HCT116 (cell line): Measurements from ENCODE around the gene CDK13. TPM values are rescaled to one million over a fixed set of nuclear protein-coding genes. Genes with fewer than 3 reads are reported as not detected.

Experiments
- ATAC-seq: fragments of 200-7000 bp; cut with Tn5 transposase; 2 replicates; pipeline ENCODE4 v1.9.1; 2020; ENCODE audit warnings: mild to moderate bottlenecking, moderate library complexity
- BruUV-seq: library from RNA; stranded (reverse); fragments of 400-500 nt; replicated peaks from 2 replicates; lab custom pipeline; 2021; lab: Mats Ljungman, UMichigan
- CTCF ChIA-PET: fragments of 300-600 bp; sonication (Branson Sonifier 250); formaldehyde crosslinking; loops from one replicate; lab custom pipeline; 2021; ENCODE audit warnings: antibody characterized with exemption; lab: Charles Lee
- POLR2A ChIA-PET: fragments of 300-600, 350-600 bp; sonication (Branson Sonifier 250); formaldehyde crosslinking; loops from one replicate; lab custom pipeline; 2021; ENCODE audit warnings: antibody characterized with exemption; lab: Charles Lee
- RAD21 ChIA-PET, 2 experiments: fragments of 300-600 bp; sonication (Branson Sonifier 250); formaldehyde crosslinking; loops; one replicate each; lab custom pipeline; 2023; ENCODE audit warnings: low total read pairs in 2 of 2; ENCODE audit not compliant: uncharacterized antibody in 2 of 2, unreplicated experiment in 2 of 2, low non-redundant PET in 1 of 2; lab: Charles Lee
- DNase-seq: peaks from one replicate; pipeline ENCODE4 v3.0.0-alpha.2; 2010; ENCODE audit warnings: low read depth, low spot score
- H2AFZ ChIP-seq: fragments of 200-600 bp; shearing (Covaris generic), sonication (generic); 2 replicates; pipeline ENCODE4 v1.6.1; 2017; ENCODE audit warnings: low read depth, mixed run types, mixed read lengths, antibody characterized with exemption, low read length; ENCODE audit not compliant: poor library complexity, severe bottlenecking
- H3K27ac ChIP-seq: 2 replicates; pipeline ENCODE4 v1.5.1; 2012; ENCODE audit warnings: low read depth, low read length
- H3K27me3 ChIP-seq: fragments of 200-600 bp; sonication (generic); 2 replicates; pipeline ENCODE4 v1.6.1; 2016; ENCODE audit warnings: mixed run types, low read length, mixed read lengths; ENCODE audit not compliant: insufficient read depth
- H3K36me3 ChIP-seq, 2 experiments: fragments of 200-500 bp in 1 of 2; fragments of 200-600 bp in 1 of 2; sonication (Bioruptor generic) in 1 of 2; sonication (generic) in 1 of 2; 2 replicates each; pipeline versions ENCODE4 v1.5.1 to v1.6.1; 2014 to 2016; ENCODE audit warnings: low read length in 2 of 2, inconsistent platforms in 1 of 2, mixed read lengths in 1 of 2, mixed run types in 1 of 2; ENCODE audit not compliant: insufficient read depth in 2 of 2, control insufficient read depth in 1 of 2
- H3K4me1 ChIP-seq, 2 experiments: fragments of 200-600 bp in 1 of 2; sonication (generic) in 1 of 2; 2 replicates each; pipeline versions ENCODE4 v1.5.1 to v1.6.1; 2012 to 2017; ENCODE audit warnings: low read length in 2 of 2, inconsistent platforms in 1 of 2, mild to moderate bottlenecking in 1 of 2, mixed read lengths in 1 of 2, mixed run types in 1 of 2, moderate library complexity in 1 of 2; ENCODE audit not compliant: insufficient read depth in 2 of 2, control insufficient read depth in 1 of 2
- H3K4me2 ChIP-seq: fragments of 200-600 bp; sonication (generic); 2 replicates; pipeline ENCODE4 v1.6.1; 2017; ENCODE audit warnings: mixed run types, low read length, mixed read lengths
- H3K4me3 ChIP-seq, 2 experiments: fragments of 200-600 bp in 1 of 2; sonication (generic) in 1 of 2; replicated peaks in 1 of 2; 2 replicates each; pipeline ENCODE4 v1.5.1; 2011 to 2016; ENCODE audit warnings: low read length in 2 of 2, control low read depth in 1 of 2, low read depth in 1 of 2, mild to moderate bottlenecking in 1 of 2, mixed read lengths in 1 of 2, mixed run types in 1 of 2
- H3K79me2 ChIP-seq: fragments of 200-600 bp; sonication (generic); 2 replicates; pipeline ENCODE4 v1.6.1; 2017; ENCODE audit warnings: mild to moderate bottlenecking, mixed run types, low read length, moderate library complexity, mixed read lengths; ENCODE audit not compliant: insufficient read depth
- H3K9ac ChIP-seq: fragments of 200-600 bp; sonication (generic); 2 replicates; pipeline ENCODE4 v1.6.1; 2016; ENCODE audit warnings: low read length, mixed read lengths
- H3K9me2 ChIP-seq: fragments of 200-600 bp; sonication (generic), shearing (Covaris generic); 2 replicates; pipeline ENCODE4 v1.6.1; 2017; ENCODE audit warnings: mixed run types, mild to moderate bottlenecking, moderate library complexity; ENCODE audit not compliant: insufficient read depth
- H3K9me3 ChIP-seq, 2 experiments: fragments of 200-500 bp in 1 of 2; fragments of 200-600 bp in 1 of 2; sonication (Bioruptor generic) in 1 of 2; sonication (generic) in 1 of 2; 2 replicates each; pipeline ENCODE4 v1.6.1; 2014 to 2017; ENCODE audit warnings: low read length in 2 of 2, mixed read lengths in 2 of 2, inconsistent platforms in 1 of 2, low read depth in 1 of 2, mild to moderate bottlenecking in 1 of 2, mixed run types in 1 of 2, moderate library complexity in 1 of 2; ENCODE audit not compliant: control insufficient read depth in 1 of 2, insufficient read depth in 1 of 2
- H4K20me1 ChIP-seq: fragments of 200-600 bp; sonication (generic), shearing (Covaris generic); 2 replicates; pipeline ENCODE4 v1.6.1; 2017; ENCODE audit warnings: mixed run types, mild to moderate bottlenecking, moderate library complexity; ENCODE audit not compliant: insufficient read depth
- CEBPB ChIP-seq: IDR thresholded peaks from 2 replicates; pipeline ENCODE4 v1.6.1; 2012; ENCODE audit warnings: low read depth
- EGR1 ChIP-seq: IDR thresholded peaks from 2 replicates; pipeline ENCODE4 v1.6.1; 2012; ENCODE audit warnings: low read depth
- EZH2phosphoT487 ChIP-seq: fragments of 200-600 bp; IDR thresholded peaks from 2 replicates; pipeline ENCODE4 v1.6.1; 2018; ENCODE audit warnings: antibody characterized with exemption, borderline replicate concordance
- POLR2AphosphoS5 ChIP-seq: IDR thresholded peaks from 2 replicates; pipeline ENCODE4 v1.6.1; 2011; ENCODE audit warnings: mild to moderate bottlenecking, low read depth, low read length, moderate library complexity
- SRF ChIP-seq: IDR thresholded peaks from 2 replicates; pipeline ENCODE4 v1.6.1; 2012; ENCODE audit warnings: low read depth
- ZFX ChIP-seq: fragments of 450-650 bp; IDR thresholded peaks from 2 replicates; pipeline ENCODE4 v1.6.1; 2017
- ZNF274 ChIP-seq: fragments of 200-500 bp; sonication (Bioruptor generic); IDR thresholded peaks from 2 replicates; pipeline ENCODE4 v1.6.1; 2014; ENCODE audit warnings: mild to moderate bottlenecking, low read depth, low read length, inconsistent platforms
- intact Hi-C: fragments of 100-400 bp; cut with micrococcal nuclease; formaldehyde crosslinking; loops from 2 replicates; pipeline ENCODE4 v1.10.0; 2022
- total RNA-seq: library from RNA; stranded (reverse); gene quantifications from one replicate; pipeline ENCODE4 v1.2.1, GENCODE V29; 2021; ENCODE audit not compliant: unreplicated experiment
- TF ChIP-seq, protein P1 (sequence below): IDR thresholded peaks from 2 replicates; pipeline ENCODE4 v1.6.1; 2012

The CDK13 gene
- total RNA-seq, 1 experiment from 2014 or later = 28.8 TPM

DNA sequence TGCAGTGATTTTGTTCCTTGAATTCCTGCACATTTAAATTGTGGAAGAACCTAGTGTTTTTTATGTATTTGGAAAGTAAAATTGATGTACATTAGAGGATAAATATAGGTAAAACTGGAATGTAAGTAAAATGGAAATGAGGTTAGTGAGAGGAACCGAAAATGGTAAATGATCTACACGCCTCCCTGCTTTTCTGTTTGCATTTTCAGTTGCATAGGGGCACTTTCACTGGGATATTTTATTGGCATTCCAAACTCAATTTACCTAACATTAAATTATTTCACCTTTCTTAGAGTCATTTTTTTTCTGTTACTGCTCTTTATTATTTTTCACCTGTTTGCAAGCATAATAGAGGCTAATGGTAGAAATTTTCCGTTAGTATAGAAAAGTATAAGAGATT, 8.0 kb downstream of the CDK13 start:
- no peak for DNase-seq
- no TSS peak for BruUV-seq

GRCh38 chr7:39967406-39968161, 17.5 kb downstream of the CDK13 start:
- Histone ChIP-seq H4K20me1 (peaks cover 4% of the 10 kb centered on the region; the same call in 1 of the 2 replicates), H3K36me3 (no peaks in the 10 kb centered on the region), H3K9me3 (no peaks in the 10 kb centered on the region), H3K27ac (no peak overlapping the region), H3K9me2 (no peaks in the 10 kb centered on the region), H3K4me1 (peaks cover 0 to 7% of the 10 kb centered on the region in 2 experiments; a peak in 1 of 4 replicates), H2AFZ (no peak overlapping the region), H3K79me2 (peaks cover 77% of the 10 kb centered on the region), H3K4me2 (no peak overlapping the region), H3K9ac (no peak overlapping the region)
- POLR2A ChIA-PET = no interaction called here
- DNase-seq = no peak
- CTCF ChIA-PET = no interaction called here
- intact Hi-C loops = no loop called here
- TF ChIP-seq, protein P1, sequence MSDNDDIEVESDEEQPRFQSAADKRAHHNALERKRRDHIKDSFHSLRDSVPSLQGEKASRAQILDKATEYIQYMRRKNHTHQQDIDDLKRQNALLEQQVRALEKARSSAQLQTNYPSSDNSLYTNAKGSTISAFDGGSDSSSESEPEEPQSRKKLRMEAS = no peak
- no peak for TF ChIP-seq SRF
- TF ChIP-seq EZH2phosphoT487 = no peak
- TF ChIP-seq CEBPB = no peak
- no peak for TF ChIP-seq ZNF274
- no peak for TF ChIP-seq POLR2AphosphoS5
- TF ChIP-seq EGR1 = no peak
- TF ChIP-seq, all 23 proteins: peak for 0
- RAD21 ChIA-PET = no interaction called here
- ATAC-seq = no peak
- no peak overlapping the region for H3K4me3 ChIP-seq
- H3K27me3 ChIP-seq = no peaks in the 10 kb centered on the region
- no TSS peak for BruUV-seq

More for the DNA sequence above, 8.0 kb downstream of the CDK13 start:
- ChIA-PET RAD21 (no interaction called here), POLR2A (no interaction called here), CTCF (no interaction called here)
- H3K9me2 ChIP-seq = no peaks in the 10 kb centered on the region
- no peak overlapping the region for H2AFZ ChIP-seq
- H3K27ac ChIP-seq = no peak overlapping the region
- H3K36me3 ChIP-seq = no peaks in the 10 kb centered on the region
- H3K4me3 ChIP-seq = no peak overlapping the region
- H3K9me3 ChIP-seq = no peaks in the 10 kb centered on the region
- H3K9ac ChIP-seq = no peak overlapping the region
- H4K20me1 ChIP-seq = 0 out of 2 replicates have a peak, but pooled peaks cover 18% of the 10 kb centered on the region
- H3K4me1 ChIP-seq = peaks cover 0 to 2% of the 10 kb centered on the region in 2 experiments; a peak in 2 of 4 replicates
- no peak for ATAC-seq
- intact Hi-C loops = no loop called here
- H3K79me2 ChIP-seq = peaks cover 88% of the 10 kb centered on the region
- H3K4me2 ChIP-seq = no peak overlapping the region
- no peaks in the 10 kb centered on the region for H3K27me3 ChIP-seq
- TF ChIP-seq ZFX (no peak), CEBPB (no peak)
